Astrocyte of the hippocampus (primary cell): ENCODE data around the gene ELOVL5.

Experiments used
- DNase-seq: peaks from one replicate; pipeline ENCODE4 v3.0.0; 2011; ENCODE audit warnings: low read depth, low spot score

Gene ELOVL5

DNA sequence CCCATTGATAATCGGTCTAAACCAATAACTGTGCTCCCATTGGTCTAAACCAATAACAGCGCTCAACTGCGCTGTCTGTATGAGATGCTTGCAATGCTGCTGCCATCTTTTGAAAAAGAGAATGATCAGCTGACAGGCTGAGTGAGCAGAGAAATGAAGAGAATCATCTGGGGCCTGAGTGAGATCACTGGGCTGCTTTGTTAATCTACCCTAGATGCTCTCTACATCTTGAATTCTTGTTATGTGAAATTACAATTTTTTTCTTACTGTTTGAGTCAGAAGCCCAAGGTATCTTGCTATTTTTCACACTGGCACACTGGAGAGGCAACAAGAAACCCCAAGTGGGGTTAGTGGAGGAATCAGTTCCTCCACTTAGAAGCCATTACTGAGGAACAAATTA, 108.6 kb downstream of the ELOVL5 start:
- no peak for DNase-seq

- no peak for DNase-seq
Observed at GRCh38 chr6:53239526-53239925, 109.2 kb downstream of the ELOVL5 start.

DNA sequence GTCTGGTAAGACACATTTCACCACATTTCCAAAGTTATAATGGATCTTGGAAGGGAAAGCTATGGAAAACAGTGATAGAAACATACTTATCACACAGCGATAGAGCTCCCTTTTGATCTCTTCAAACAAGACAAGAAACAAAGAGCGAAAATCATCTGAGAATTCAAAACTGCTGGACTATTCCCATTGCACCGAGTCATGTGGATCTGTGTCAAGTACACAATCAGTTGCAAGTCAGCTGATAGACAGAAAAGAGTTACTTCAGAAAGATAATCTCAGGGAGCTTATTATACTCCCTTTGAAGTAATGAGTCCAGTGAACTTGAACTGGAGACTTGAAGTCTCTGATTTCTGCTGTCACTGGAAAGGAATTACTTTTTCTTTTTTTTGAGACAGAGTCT, 110.4 kb downstream of the ELOVL5 start:
- no peak for DNase-seq

DNA sequence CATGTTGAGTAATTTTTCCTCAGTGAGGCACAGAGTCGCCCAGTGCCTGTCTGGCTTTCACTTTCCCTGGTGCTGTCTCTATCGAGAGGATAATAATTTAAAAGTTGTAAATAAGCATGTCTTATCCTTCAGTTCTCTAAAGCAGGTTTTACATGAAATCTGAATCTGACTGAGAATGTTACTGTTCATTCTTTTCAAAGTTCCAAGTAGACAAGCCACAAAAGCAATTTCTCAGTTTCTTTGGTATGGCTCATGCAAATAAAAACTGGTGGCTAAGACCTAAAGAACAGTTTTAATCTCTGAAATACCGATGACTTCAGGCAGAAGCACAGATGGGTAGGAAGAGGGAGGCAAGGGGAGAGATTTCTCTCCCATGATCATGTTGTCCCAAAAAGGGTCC, 112.5 kb downstream of the ELOVL5 start:
- no peak for DNase-seq

GRCh38 chr6:53235508-53235907, 113.2 kb downstream of the ELOVL5 start:
- DNase-seq: no peak

DNA sequence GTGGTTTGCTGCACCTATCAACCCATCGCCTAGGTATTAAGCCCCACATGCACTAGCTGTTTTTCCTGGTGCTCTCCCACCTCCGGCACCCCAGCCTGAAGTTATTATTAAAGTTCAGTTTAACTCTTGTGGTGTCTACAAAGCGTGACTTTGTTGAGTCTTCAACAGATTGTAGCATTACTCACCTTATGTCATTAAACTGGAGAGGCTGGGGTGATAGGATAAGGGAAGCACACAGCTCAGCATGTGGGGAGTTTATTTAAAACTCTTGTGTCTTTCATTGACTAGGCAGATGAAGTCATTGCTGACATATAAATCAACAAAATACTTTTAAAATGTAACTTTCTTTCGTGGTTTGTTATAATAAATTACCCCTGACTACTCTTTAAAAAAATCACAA, 115.4 kb downstream of the ELOVL5 start:
- DNase-seq: peak; percentile 10

- DNase-seq: no peak
Observed at GRCh38 chr6:53230775-53231467, 117.8 kb downstream of the ELOVL5 start.

GRCh38 chr6:53227847-53228246, 120.9 kb downstream of the ELOVL5 start:
- no peak for DNase-seq

DNA sequence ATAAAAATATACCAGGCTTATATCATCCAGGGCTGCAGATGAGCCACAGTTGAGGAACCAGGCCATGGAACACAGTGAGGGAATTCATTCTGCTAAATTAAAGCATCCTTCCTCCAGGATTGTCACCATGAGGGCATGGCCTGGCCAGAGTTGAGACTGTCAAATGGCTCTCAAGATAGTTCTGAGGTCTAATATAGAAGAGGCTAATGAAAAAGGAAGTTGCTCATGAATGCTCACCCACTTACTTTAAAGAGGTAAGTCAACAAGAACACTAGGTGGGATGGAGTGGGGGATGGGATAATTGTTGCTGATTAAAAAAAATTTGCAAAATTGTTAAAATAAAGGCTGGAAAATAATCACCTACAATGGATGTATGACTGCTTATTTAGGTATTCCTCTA, 128.1 kb downstream of the ELOVL5 start:
- DNase-seq: no peak
